Measurements from ENCODE around the gene SERTAD2.

Gene SERTAD2

GRCh38 chr2:64606479-64607363 lies 47.0 kb downstream of the SERTAD2 start:
- TF ChIP-seq, protein P1, sequence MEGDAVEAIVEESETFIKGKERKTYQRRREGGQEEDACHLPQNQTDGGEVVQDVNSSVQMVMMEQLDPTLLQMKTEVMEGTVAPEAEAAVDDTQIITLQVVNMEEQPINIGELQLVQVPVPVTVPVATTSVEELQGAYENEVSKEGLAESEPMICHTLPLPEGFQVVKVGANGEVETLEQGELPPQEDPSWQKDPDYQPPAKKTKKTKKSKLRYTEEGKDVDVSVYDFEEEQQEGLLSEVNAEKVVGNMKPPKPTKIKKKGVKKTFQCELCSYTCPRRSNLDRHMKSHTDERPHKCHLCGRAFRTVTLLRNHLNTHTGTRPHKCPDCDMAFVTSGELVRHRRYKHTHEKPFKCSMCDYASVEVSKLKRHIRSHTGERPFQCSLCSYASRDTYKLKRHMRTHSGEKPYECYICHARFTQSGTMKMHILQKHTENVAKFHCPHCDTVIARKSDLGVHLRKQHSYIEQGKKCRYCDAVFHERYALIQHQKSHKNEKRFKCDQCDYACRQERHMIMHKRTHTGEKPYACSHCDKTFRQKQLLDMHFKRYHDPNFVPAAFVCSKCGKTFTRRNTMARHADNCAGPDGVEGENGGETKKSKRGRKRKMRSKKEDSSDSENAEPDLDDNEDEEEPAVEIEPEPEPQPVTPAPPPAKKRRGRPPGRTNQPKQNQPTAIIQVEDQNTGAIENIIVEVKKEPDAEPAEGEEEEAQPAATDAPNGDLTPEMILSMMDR (IDR thresholded peaks at IDR 0.05; ENCODE audit: extremely low read depth, insufficient read depth, missing control alignments), result no peak
- peak; percentile 94 for DNase-seq (ENCODE audit: low spot score)
- in situ Hi-C loops (cut with MboI; ENCODE audit: low pct_unique_long_range_greater_than_20kb, low sequenced_read_pairs, unreplicated experiment), result no loop called here

GRCh38 chr2:64605991-64606478 lies 47.7 kb downstream of the SERTAD2 start:
- in situ Hi-C loops (cut with MboI; ENCODE audit: low pct_unique_long_range_greater_than_20kb, low sequenced_read_pairs, unreplicated experiment), result no loop called here
- no peak for DNase-seq (ENCODE audit: low spot score)
- TF ChIP-seq, protein P1 (IDR thresholded peaks at IDR 0.05; ENCODE audit: extremely low read depth, insufficient read depth, missing control alignments), result no peak

DNA sequence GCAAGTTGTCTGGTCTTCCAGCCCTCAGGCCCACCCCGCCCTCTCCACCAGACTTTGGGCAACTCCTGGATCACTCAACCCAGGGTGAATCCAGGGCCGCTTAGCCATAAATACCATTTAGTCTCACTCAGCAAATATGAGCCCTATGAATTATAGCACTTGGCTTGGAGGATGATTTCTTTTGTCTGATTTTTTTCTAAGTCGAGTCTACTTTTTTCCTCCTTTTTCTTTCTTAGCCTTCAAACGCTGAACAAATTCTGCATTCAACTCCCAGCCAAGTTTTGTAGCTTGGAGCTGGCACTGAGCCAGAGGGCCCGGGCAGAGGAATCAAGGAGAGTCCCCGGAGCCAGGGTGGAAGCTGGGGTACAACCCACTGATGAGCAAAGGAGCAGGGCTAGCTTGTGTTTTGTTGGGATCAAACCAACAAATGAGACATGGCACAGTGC lies 48.7 kb downstream of the SERTAD2 start:
- in situ Hi-C loops (cut with MboI; ENCODE audit: low pct_unique_long_range_greater_than_20kb, low sequenced_read_pairs, unreplicated experiment), result no loop called here
- TF ChIP-seq, protein P1 (IDR thresholded peaks at IDR 0.05; ENCODE audit: extremely low read depth, insufficient read depth, missing control alignments), result no peak
- DNase-seq (ENCODE audit: low spot score), result no peak

DNA sequence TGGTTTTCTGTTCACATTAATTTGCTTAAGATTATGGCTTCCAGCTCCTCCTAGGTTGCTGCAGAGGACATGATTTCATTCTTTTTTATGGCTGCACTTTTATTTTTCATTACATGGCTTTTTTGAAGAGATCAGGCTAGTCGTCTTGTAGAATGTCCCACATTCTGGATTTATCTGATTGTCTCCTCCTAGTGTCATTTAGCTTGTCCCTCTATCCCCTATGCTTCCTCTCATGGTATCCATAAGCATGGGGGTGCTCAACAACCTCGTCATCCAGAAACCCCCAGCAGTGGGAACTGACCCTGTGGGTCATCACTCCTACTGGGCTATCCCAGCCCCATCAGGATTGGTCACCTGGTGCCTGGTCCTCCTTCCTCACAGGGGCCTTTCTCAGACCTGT lies 49.6 kb downstream of the SERTAD2 start:
- in situ Hi-C loops (cut with MboI; ENCODE audit: low pct_unique_long_range_greater_than_20kb, low sequenced_read_pairs, unreplicated experiment), result no loop called here
- DNase-seq (ENCODE audit: low spot score), result no peak
- TF ChIP-seq, protein P1 (IDR thresholded peaks at IDR 0.05; ENCODE audit: extremely low read depth, insufficient read depth, missing control alignments), result no peak

GRCh38 chr2:64602436-64602835 lies 51.3 kb downstream of the SERTAD2 start:
- in situ Hi-C loops (cut with MboI; ENCODE audit: low pct_unique_long_range_greater_than_20kb, low sequenced_read_pairs, unreplicated experiment), result no loop called here
- DNase-seq (ENCODE audit: low spot score), result no peak
- TF ChIP-seq, protein P1 (IDR thresholded peaks at IDR 0.05; ENCODE audit: extremely low read depth, insufficient read depth, missing control alignments), result no peak

DNA sequence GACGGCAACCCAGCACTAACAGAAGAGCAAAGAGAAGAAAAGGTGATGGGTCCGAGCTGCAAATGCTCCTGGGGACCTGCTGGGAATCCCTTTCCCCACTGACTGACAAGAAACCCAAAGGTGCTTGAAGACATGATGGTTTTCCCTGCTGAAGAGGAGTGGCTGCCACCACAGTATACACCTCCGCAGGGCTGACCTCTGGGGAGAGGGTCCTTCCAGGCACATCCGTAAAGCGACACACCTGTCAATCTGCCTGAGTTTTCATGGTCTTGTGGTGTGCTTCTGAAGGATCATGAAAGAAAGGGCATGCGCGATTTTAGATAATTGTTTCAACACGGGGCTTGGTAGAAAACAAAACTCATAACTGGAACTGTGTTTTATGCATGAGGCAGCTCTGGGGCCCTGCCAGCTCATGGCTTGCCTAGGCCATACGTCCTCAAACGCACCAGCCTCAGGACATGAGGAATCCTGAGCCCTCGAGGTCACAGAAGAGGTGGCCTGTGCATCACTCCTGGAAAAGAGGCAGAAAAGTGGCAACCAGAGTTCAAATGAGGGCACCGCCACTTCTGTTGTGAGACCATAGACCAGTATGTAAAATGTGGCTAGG lies 51.8 kb downstream of the SERTAD2 start:
- DNase-seq (ENCODE audit: low spot score), result no peak
- TF ChIP-seq, protein P1 (IDR thresholded peaks at IDR 0.05; ENCODE audit: extremely low read depth, insufficient read depth, missing control alignments), result no peak
- in situ Hi-C loops (cut with MboI; ENCODE audit: low pct_unique_long_range_greater_than_20kb, low sequenced_read_pairs, unreplicated experiment), result no loop called here

All from GM13977 (cell line).